HepG2 (cell line): Measurements from ENCODE around the gene PREX1. TPM values are rescaled to one million over a fixed set of nuclear protein-coding genes. Genes with fewer than 3 reads are reported as not detected.

ENCODE experiments used
- ATAC-seq: fragments of 200-7000 bp; cut with Tn5 transposase; 3 replicates; pipeline ENCODE4 v1.9.1; 2020; ENCODE audit warnings: mild to moderate bottlenecking, moderate library complexity
- BruUV-seq: library from RNA; stranded (reverse); fragments of 400-500 nt; replicated peaks from 2 replicates; lab custom pipeline; 2021; lab: Mats Ljungman, UMichigan
- CTCF ChIA-PET: fragments of 300-600 bp; formaldehyde crosslinking; extraction: SDS; loops from one replicate; lab custom pipeline; 2021; ENCODE audit warnings: low total read pairs, inconsistent platforms, low intra/inter-chr PET ratio; lab: Yijun Ruan, JAX
- POLR2A ChIA-PET: fragments of 350-600 bp; sonication (Branson Sonifier 250); formaldehyde crosslinking; loops from one replicate; lab custom pipeline; 2020; ENCODE audit warnings: antibody characterized with exemption, inconsistent platforms; lab: Yijun Ruan, JAX
- DNase-seq: peaks from one replicate; pipeline ENCODE4 v3.0.0-alpha.2; 2015; ENCODE audit warnings: low spot score
- FAIRE-seq: peaks from 3 replicates; lab custom pipeline; 2011; peaks lifted over from hg19 to GRCh38; lab: Jason Lieb, UNC
- H2AFZ ChIP-seq: one replicate; pipeline ENCODE4 v1.6.1; 2011; ENCODE audit warnings: low read length, inconsistent platforms
- H3K27ac ChIP-seq: fragments of 300-600 bp; 3 replicates; pipeline ENCODE4 v1.8.0; 2011; ENCODE audit warnings: mixed run types, mild to moderate bottlenecking, mixed read lengths, low read length, inconsistent platforms; ENCODE audit not compliant: insufficient read depth; ENCODE audit errors: extremely low read length
- H3K27me3 ChIP-seq, 2 experiments: fragments of 200-600 bp in 1 of 2; 2 replicates in 1 of 2; 3 replicates in 1 of 2; pipeline versions ENCODE4 v1.6.0 to v1.8.0; 2011; ENCODE audit warnings: low read length in 2 of 2, mild to moderate bottlenecking in 2 of 2, moderate library complexity in 2 of 2, inconsistent platforms in 1 of 2; ENCODE audit not compliant: insufficient read depth in 2 of 2, control insufficient read depth in 1 of 2
- H3K36me3 ChIP-seq, 2 experiments: fragments of 200-600 bp in 1 of 2; replicated peaks in 1 of 2; 2 replicates in 1 of 2; 3 replicates in 1 of 2; pipeline versions ENCODE4 v1.5.1 to v1.8.0; 2011; ENCODE audit warnings: low read length in 2 of 2, inconsistent platforms in 1 of 2; ENCODE audit not compliant: insufficient read depth in 2 of 2, control insufficient read depth in 1 of 2
- H3K4me1 ChIP-seq: 2 replicates; pipeline ENCODE4 v1.5.1; 2012; ENCODE audit warnings: low read length, inconsistent platforms; ENCODE audit not compliant: insufficient read depth
- H3K4me2 ChIP-seq: 2 replicates; pipeline ENCODE4 v1.6.0; 2011; ENCODE audit warnings: low read depth, low read length, inconsistent platforms
- H3K4me3 ChIP-seq, 3 experiments: fragments of 200-600 bp in 1 of 3; sonication (generic), shearing (Covaris generic) in 1 of 3; replicated peaks in 1 of 3; 2 replicates each; pipeline ENCODE4 v1.5.1; 2011 to 2016; ENCODE audit warnings: low read length in 3 of 3, inconsistent platforms in 2 of 3, low read depth in 2 of 3, mild to moderate bottlenecking in 2 of 3, control low read depth in 1 of 3, mixed read lengths in 1 of 3; ENCODE audit not compliant: insufficient read depth in 1 of 3
- H3K79me2 ChIP-seq: one replicate; pipeline ENCODE4 v1.6.1; 2011; ENCODE audit warnings: low read length, inconsistent platforms; ENCODE audit not compliant: insufficient read depth
- H3K9ac ChIP-seq: 2 replicates; pipeline ENCODE4 v1.6.0; 2011; ENCODE audit warnings: mild to moderate bottlenecking, low read depth, low read length, inconsistent platforms; ENCODE audit not compliant: insufficient read depth
- H3K9me3 ChIP-seq: 2 replicates; pipeline ENCODE4 v1.5.1; 2012; ENCODE audit warnings: mild to moderate bottlenecking, low read length
- H4K20me1 ChIP-seq: 2 replicates; pipeline ENCODE4 v1.6.0; 2011; ENCODE audit warnings: inconsistent platforms, mild to moderate bottlenecking, low read length, moderate library complexity; ENCODE audit not compliant: insufficient read depth
- BRCA1 ChIP-seq: sonication (generic); formaldehyde crosslinking; IDR thresholded peaks from 2 replicates; pipeline ENCODE4 v1.4.0; 2020; ENCODE audit warnings: missing genetic modification reagents
- IKZF1 ChIP-seq: fragments of 450-650 bp; IDR thresholded peaks from 2 replicates; pipeline ENCODE4 v1.7.1; 2016
- MIER2 ChIP-seq: IDR thresholded peaks from 2 replicates; pipeline ENCODE4 v1.6.1; 2016; ENCODE audit warnings: missing biosample characterization, missing genetic modification reagents
- ZFP36 ChIP-seq: fragments of 150-350 bp; IDR thresholded peaks from 2 replicates; pipeline ENCODE4 v1.6.1; 2018; ENCODE audit warnings: borderline replicate concordance, low read length, low read depth; ENCODE audit not compliant: partially characterized antibody
- ZNF777 ChIP-seq: sonication (generic); formaldehyde crosslinking; IDR thresholded peaks from 2 replicates; pipeline ENCODE4 v1.4.0; 2020; ENCODE audit warnings: missing genetic modification reagents
- WGBS: methylation state at CpG from one replicate; pipeline ENCODE4 v1.1.6; 2017; ENCODE audit warnings: low lambda C conversion rate; 5-methylcytosine and 5-hydroxymethylcytosine counted together
- in situ Hi-C: cut with HindIII; loops from 2 replicates; pipeline ENCODE4 v1.10.0; 2017; ENCODE audit warnings: low pct_unique_long_range_greater_than_20kb; ENCODE audit not compliant: extremely low pct_ligation_motif_present
- intact Hi-C: fragments of 100-400 bp; cut with micrococcal nuclease; formaldehyde crosslinking; loops from one replicate; pipeline ENCODE4 v1.10.0; 2022; ENCODE audit not compliant: unreplicated experiment
- polyA plus RNA-seq, 8 experiments: library from polyadenylated mRNA; depleted of rRNA in 3 of 8; stranded (reverse) in 7 of 8; unstranded in 1 of 8; fragments of >200 nt; fragmentation: Illumina TruSeq in 4 of 8; extraction: Trizol in 4 of 8; gene quantifications; 2 replicates each; pipeline versions ENCODE4 v1.2.1 to v1.2.3, GENCODE V29; 2011 to 2016; ENCODE audit warnings: low read depth in 4 of 8, missing spikeins in 1 of 8, mixed read lengths in 1 of 8; ENCODE audit not compliant: insufficient read depth in 1 of 8
- total RNA-seq, 5 experiments: library from RNA; depleted of rRNA; stranded (reverse); fragments of >200 nt; fragmentation: Illumina TruSeq; extraction: Trizol; gene quantifications; 2 replicates each; pipeline ENCODE4 v1.2.3, GENCODE V29; 2016; ENCODE audit warnings: low read depth in 1 of 5
- TF ChIP-seq, protein P1 (sequence below): sonication (generic); formaldehyde crosslinking; IDR thresholded peaks from 2 replicates; pipeline ENCODE4 v1.4.0; 2020; ENCODE audit warnings: mild to moderate bottlenecking, low read depth, missing genetic modification reagents
- TF ChIP-seq, protein P2 (sequence below): sonication (generic); formaldehyde crosslinking; IDR thresholded peaks from 2 replicates; pipeline ENCODE4 v1.5.0; 2020; ENCODE audit warnings: mild to moderate bottlenecking, missing genetic modification reagents, borderline replicate concordance
- TF ChIP-seq, protein P3 (sequence below), 2 experiments: sonication (generic) in 1 of 2; formaldehyde crosslinking in 1 of 2; IDR thresholded peaks; 2 replicates each; pipeline versions ENCODE4 v1.4.0 to v1.6.1; 2016 to 2020; ENCODE audit warnings: borderline replicate concordance in 1 of 2, low read depth in 1 of 2, mild to moderate bottlenecking in 1 of 2, missing genetic modification reagents in 1 of 2
- TF ChIP-seq, protein P4 (sequence below): sonication (generic); formaldehyde crosslinking; IDR thresholded peaks from 2 replicates; pipeline ENCODE4 v1.5.0; 2020; ENCODE audit warnings: missing genetic modification reagents

The PREX1 gene
- total and polyA plus RNA-seq, 2 of the 13 experiments (the other 11 are each of a cell fraction or from before 2014, with no cell fraction given), result 0.02 to 0.04 TPM

DNA sequence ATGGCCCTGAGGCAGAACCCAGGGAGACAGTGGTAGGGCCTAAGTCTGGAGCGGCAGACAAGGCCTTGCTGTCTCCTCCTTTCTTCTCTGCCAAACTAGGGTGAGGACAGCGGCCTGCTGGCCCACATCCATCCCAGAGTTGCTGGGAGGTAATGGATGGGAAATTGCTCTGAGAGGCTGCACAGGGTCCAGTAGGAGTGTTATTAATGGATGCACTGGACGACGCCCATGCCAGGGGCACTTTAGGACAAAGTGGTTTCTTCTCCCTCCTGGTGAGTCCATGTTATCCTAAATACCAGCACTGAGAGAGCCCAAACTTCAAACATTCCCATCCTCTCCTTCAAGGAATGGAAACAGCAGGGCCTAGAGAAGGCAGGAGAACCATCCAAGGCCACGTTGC lies 28.3 kb upstream of the PREX1 start:
- Histone ChIP-seq H3K27me3 (peaks cover 10 to 25% of the 10 kb centered on the region in 2 experiments; a peak in 4 of 5 replicates), H3K4me3 (no peak overlapping the region), H3K4me1 (peaks cover 11% of the 10 kb centered on the region), H3K79me2 (no peaks in the 10 kb centered on the region), H3K9ac (no peak overlapping the region), H2AFZ (no peak overlapping the region), H3K27ac (no peak overlapping the region), H3K9me3 (no peaks in the 10 kb centered on the region), H3K36me3 (no peaks in the 10 kb centered on the region), H4K20me1 (no peaks in the 10 kb centered on the region), H3K4me2 (no peak overlapping the region)
- in situ Hi-C loops (no loop called here), intact Hi-C loops (no loop called here)
- ChIA-PET CTCF (no interaction called here), POLR2A (no interaction called here)
- BruUV-seq, result no TSS peak
- DNase-seq (no peak), FAIRE-seq (no peak), ATAC-seq (no peak)
- no peak for TF ChIP-seq MIER2 (CRISPR knock-in tag)
- no peak for TF ChIP-seq ZFP36
- TF ChIP-seq, protein P1, sequence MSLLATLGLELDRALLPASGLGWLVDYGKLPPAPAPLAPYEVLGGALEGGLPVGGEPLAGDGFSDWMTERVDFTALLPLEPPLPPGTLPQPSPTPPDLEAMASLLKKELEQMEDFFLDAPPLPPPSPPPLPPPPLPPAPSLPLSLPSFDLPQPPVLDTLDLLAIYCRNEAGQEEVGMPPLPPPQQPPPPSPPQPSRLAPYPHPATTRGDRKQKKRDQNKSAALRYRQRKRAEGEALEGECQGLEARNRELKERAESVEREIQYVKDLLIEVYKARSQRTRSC (CRISPR knock-in tag), result no peak
- TF ChIP-seq, protein P2, sequence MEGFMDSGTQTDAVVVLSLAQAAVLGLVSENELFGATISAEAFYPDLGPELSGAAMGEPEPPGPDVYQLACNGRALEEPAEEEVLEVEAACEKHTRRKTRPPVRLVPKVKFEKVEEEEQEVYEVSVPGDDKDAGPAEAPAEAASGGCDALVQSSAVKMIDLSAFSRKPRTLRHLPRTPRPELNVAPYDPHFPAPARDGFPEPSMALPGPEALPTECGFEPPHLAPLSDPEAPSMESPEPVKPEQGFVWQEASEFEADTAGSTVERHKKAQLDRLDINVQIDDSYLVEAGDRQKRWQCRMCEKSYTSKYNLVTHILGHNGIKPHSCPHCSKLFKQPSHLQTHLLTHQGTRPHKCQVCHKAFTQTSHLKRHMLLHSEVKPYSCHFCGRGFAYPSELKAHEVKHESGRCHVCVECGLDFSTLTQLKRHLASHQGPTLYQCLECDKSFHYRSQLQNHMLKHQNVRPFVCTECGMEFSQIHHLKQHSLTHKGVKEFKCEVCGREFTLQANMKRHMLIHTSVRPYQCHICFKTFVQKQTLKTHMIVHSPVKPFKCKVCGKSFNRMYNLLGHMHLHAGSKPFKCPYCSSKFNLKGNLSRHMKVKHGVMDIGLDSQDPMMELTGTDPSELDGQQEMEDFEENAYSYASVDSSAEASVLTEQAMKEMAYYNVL (CRISPR knock-in tag), result no peak
- TF ChIP-seq, protein P3, sequence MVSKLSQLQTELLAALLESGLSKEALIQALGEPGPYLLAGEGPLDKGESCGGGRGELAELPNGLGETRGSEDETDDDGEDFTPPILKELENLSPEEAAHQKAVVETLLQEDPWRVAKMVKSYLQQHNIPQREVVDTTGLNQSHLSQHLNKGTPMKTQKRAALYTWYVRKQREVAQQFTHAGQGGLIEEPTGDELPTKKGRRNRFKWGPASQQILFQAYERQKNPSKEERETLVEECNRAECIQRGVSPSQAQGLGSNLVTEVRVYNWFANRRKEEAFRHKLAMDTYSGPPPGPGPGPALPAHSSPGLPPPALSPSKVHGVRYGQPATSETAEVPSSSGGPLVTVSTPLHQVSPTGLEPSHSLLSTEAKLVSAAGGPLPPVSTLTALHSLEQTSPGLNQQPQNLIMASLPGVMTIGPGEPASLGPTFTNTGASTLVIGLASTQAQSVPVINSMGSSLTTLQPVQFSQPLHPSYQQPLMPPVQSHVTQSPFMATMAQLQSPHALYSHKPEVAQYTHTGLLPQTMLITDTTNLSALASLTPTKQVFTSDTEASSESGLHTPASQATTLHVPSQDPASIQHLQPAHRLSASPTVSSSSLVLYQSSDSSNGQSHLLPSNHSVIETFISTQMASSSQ (IDR thresholded peaks at IDR 0.05; ENCODE audit: low read depth), result no peak
- TF ChIP-seq, protein P3 (CRISPR knock-in tag; IDR thresholded peaks at IDR 0.05; ENCODE audit: borderline replicate concordance), result no peak
- no peak for TF ChIP-seq ZNF777
- TF ChIP-seq, protein P4, sequence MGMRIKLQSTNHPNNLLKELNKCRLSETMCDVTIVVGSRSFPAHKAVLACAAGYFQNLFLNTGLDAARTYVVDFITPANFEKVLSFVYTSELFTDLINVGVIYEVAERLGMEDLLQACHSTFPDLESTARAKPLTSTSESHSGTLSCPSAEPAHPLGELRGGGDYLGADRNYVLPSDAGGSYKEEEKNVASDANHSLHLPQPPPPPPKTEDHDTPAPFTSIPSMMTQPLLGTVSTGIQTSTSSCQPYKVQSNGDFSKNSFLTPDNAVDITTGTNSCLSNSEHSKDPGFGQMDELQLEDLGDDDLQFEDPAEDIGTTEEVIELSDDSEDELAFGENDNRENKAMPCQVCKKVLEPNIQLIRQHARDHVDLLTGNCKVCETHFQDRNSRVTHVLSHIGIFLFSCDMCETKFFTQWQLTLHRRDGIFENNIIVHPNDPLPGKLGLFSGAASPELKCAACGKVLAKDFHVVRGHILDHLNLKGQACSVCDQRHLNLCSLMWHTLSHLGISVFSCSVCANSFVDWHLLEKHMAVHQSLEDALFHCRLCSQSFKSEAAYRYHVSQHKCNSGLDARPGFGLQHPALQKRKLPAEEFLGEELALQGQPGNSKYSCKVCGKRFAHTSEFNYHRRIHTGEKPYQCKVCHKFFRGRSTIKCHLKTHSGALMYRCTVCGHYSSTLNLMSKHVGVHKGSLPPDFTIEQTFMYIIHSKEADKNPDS, result no peak
- TF ChIP-seq BRCA1 (CRISPR knock-in tag), result no peak
- TF ChIP-seq IKZF1, result no peak
- 47% methylated on average over 5 of the region's 5 CpGs for WGBS
